Fibroblast of lung (primary cell): ENCODE measurements around the gene ADD2. TPM values are rescaled to one million over a fixed set of nuclear protein-coding genes. Genes with fewer than 3 reads are reported as not detected.

Source experiments
- DNase-seq, 2 donors: peaks; one replicate each; pipeline versions ENCODE4 v3.0.0 to v3.0.0-alpha.2; 2010; ENCODE audit warnings: low read depth in 2 of 2
- H2AFZ ChIP-seq: 2 replicates; pipeline ENCODE4 v1.5.1; 2012; ENCODE audit warnings: low read length, control low read depth, inconsistent platforms
- H3K27ac ChIP-seq: 2 replicates; pipeline ENCODE4 v1.5.1; 2011; ENCODE audit warnings: low read length, control low read depth; ENCODE audit not compliant: insufficient read depth
- H3K27me3 ChIP-seq: 2 replicates; pipeline ENCODE4 v1.5.1; 2011; ENCODE audit warnings: mild to moderate bottlenecking, low read length; ENCODE audit not compliant: control insufficient read depth, insufficient read depth
- H3K36me3 ChIP-seq: 2 replicates; pipeline ENCODE4 v1.5.1; 2011; ENCODE audit warnings: low read length; ENCODE audit not compliant: control insufficient read depth, insufficient read depth
- H3K4me1 ChIP-seq: 2 replicates; pipeline ENCODE4 v1.5.1; 2011; ENCODE audit warnings: low read length; ENCODE audit not compliant: control insufficient read depth, insufficient read depth; ENCODE audit errors: extremely low read depth
- H3K4me2 ChIP-seq: 2 replicates; pipeline ENCODE4 v1.5.1; 2011; ENCODE audit warnings: low read length, control low read depth; ENCODE audit not compliant: insufficient read depth; ENCODE audit errors: extremely low read depth
- H3K4me3 ChIP-seq, 4 experiments: fragments of 200-600 bp in 1 of 4; sonication (generic) in 1 of 4; replicated peaks in 1 of 4; 2 replicates each; pipeline ENCODE4 v1.5.1; 2011 to 2016; ENCODE audit warnings: low read length in 4 of 4, low read depth in 3 of 4, mild to moderate bottlenecking in 3 of 4, control low read depth in 2 of 4, inconsistent platforms in 1 of 4, mixed read lengths in 1 of 4; ENCODE audit not compliant: insufficient read depth in 1 of 4; ENCODE audit errors: control extremely low read depth in 1 of 4
- H3K79me2 ChIP-seq: 2 replicates; pipeline ENCODE4 v1.5.1; 2012; ENCODE audit warnings: mild to moderate bottlenecking, low read length, inconsistent platforms; ENCODE audit not compliant: control insufficient read depth, insufficient read depth
- H3K9ac ChIP-seq: 2 replicates; pipeline ENCODE4 v1.5.1; 2011; ENCODE audit warnings: mild to moderate bottlenecking, low read length, control low read depth; ENCODE audit not compliant: insufficient read depth
- H3K9me3 ChIP-seq: 2 replicates; pipeline ENCODE4 v1.5.1; 2012; ENCODE audit warnings: low read depth, low read length; ENCODE audit not compliant: control insufficient read depth, insufficient read depth
- H4K20me1 ChIP-seq: 2 replicates; pipeline ENCODE4 v1.5.1; 2011; ENCODE audit warnings: low read length; ENCODE audit not compliant: control insufficient read depth, insufficient read depth; ENCODE audit errors: extremely low read depth
- CTCF ChIP-seq, 2 donors: IDR thresholded peaks in 1 of 2; conservative IDR thresholded peaks in 1 of 2; 1 replicate in 1 of 2; 2 replicates in 1 of 2; pipeline ENCODE4 v1.5.1; 2011 to 2012; ENCODE audit warnings: low read length in 2 of 2, control low read depth in 1 of 2, inconsistent platforms in 1 of 2, low read depth in 1 of 2, mild to moderate bottlenecking in 1 of 2
- EZH2 ChIP-seq: IDR thresholded peaks from 2 replicates; pipeline ENCODE4 v1.5.1; 2012; ENCODE audit warnings: low read length, control low read depth, mild to moderate bottlenecking; ENCODE audit errors: missing control alignments
- polyA plus RNA-seq, 2 donors: library from polyadenylated mRNA; depleted of rRNA in 1 of 2; stranded (reverse) in 1 of 2; unstranded in 1 of 2; fragments of >200 nt; gene quantifications; 2 replicates each; pipeline ENCODE4 v1.2.1, GENCODE V29; 2011 to 2012; ENCODE audit warnings: missing spikeins in 1 of 2
- total RNA-seq: library from RNA; depleted of rRNA; stranded (reverse); fragments of >200 nt; gene quantifications from 2 replicates; pipeline ENCODE4 v1.2.1, GENCODE V29; 2014

The ADD2 gene
- total and polyA plus RNA-seq, 2 donors (not counting 1 experiment from before 2014, with no cell fraction given) = 0.22 to 2.5 TPM

- DNase-seq = no peak
- Histone ChIP-seq H3K27ac (no peak overlapping the region), H3K27me3 (no peaks in the 10 kb centered on the region), H4K20me1 (no peaks in the 10 kb centered on the region), H3K9me3 (no peaks in the 10 kb centered on the region), H2AFZ (no peak overlapping the region), H3K4me1 (no peaks in the 10 kb centered on the region), H3K4me3 (no peak overlapping the region), H3K4me2 (no peak overlapping the region), H3K79me2 (no peaks in the 10 kb centered on the region), H3K36me3 (no peaks in the 10 kb centered on the region), H3K9ac (no peak overlapping the region)
- TF ChIP-seq EZH2 (no peak), CTCF (conservative IDR thresholded peaks at IDR 0.05 in 1 of 2, IDR thresholded peaks at IDR 0.05 in 1 of 2; ENCODE audit: low read depth in 1 of 2, low read length in 2 of 2) (no peak)
These were observed 70.2 kb downstream of the ADD2 start for GRCh38 chr2:70697603-70698383.

GRCh38 chr2:70696142-70696541 lies 71.9 kb downstream of the ADD2 start:
- H3K9ac ChIP-seq = no peak overlapping the region
- H2AFZ ChIP-seq = no peak overlapping the region
- H3K9me3 ChIP-seq = no peaks in the 10 kb centered on the region
- H3K27me3 ChIP-seq = no peaks in the 10 kb centered on the region
- H3K4me2 ChIP-seq = no peak overlapping the region
- H3K27ac ChIP-seq = no peak overlapping the region
- H3K79me2 ChIP-seq = no peaks in the 10 kb centered on the region
- H3K4me3 ChIP-seq = no peak overlapping the region
- no peaks in the 10 kb centered on the region for H3K36me3 ChIP-seq
- no peak for DNase-seq
- H3K4me1 ChIP-seq = no peaks in the 10 kb centered on the region
- H4K20me1 ChIP-seq = no peaks in the 10 kb centered on the region
- TF ChIP-seq CTCF (conservative IDR thresholded peaks at IDR 0.05 in 1 of 2, IDR thresholded peaks at IDR 0.05 in 1 of 2; ENCODE audit: low read depth in 1 of 2, low read length in 2 of 2) = no peak
- TF ChIP-seq EZH2 = no peak

- peaks cover under 1% of the 10 kb centered on the region for H3K4me1 ChIP-seq
- H3K27me3 ChIP-seq = no peaks in the 10 kb centered on the region
- H3K27ac ChIP-seq = no peak overlapping the region
- H3K9ac ChIP-seq = no peak overlapping the region
- H3K4me3 ChIP-seq = no peak overlapping the region
- H2AFZ ChIP-seq = no peak overlapping the region
- no peaks in the 10 kb centered on the region for H4K20me1 ChIP-seq
- no peak overlapping the region for H3K4me2 ChIP-seq
- H3K79me2 ChIP-seq = no peaks in the 10 kb centered on the region
- no peaks in the 10 kb centered on the region for H3K36me3 ChIP-seq
- DNase-seq = no peak
- no peaks in the 10 kb centered on the region for H3K9me3 ChIP-seq
- TF ChIP-seq CTCF (conservative IDR thresholded peaks at IDR 0.05 in 1 of 2, IDR thresholded peaks at IDR 0.05 in 1 of 2; ENCODE audit: low read depth in 1 of 2, low read length in 2 of 2) (no peak), EZH2 (no peak)
These were observed 75.7 kb downstream of the ADD2 start for GRCh38 chr2:70692256-70692655.
